Esophagus muscularis mucosa (tissue), 4 donors: ENCODE data around the gene INTS11. TPM values are rescaled to one million over a fixed set of nuclear protein-coding genes. Genes with fewer than 3 reads are reported as not detected.

ENCODE experiments used
- DNase-seq: peaks from one replicate; pipeline ENCODE4 v3.0.0-alpha.2; 2017; ENCODE audit errors: extremely low spot score
- H3K27ac ChIP-seq, 4 donors: fragments of 200-600 bp; sonication (generic); replicated peaks in 1 of 4; 1 replicate in 3 of 4; 2 replicates in 1 of 4; pipeline ENCODE4 v1.5.1; 2016 to 2019; ENCODE audit warnings: mild to moderate bottlenecking in 1 of 4
- H3K27me3 ChIP-seq, 4 donors: fragments of 200-600 bp; sonication (generic); one replicate each; pipeline versions ENCODE4 v1.5.1 to v1.6.0; 2016 to 2019
- H3K36me3 ChIP-seq, 4 donors: fragments of 200-600 bp; sonication (generic); one replicate each; pipeline ENCODE4 v1.5.1; 2016 to 2019
- H3K4me1 ChIP-seq, 4 donors: fragments of 200-600 bp; sonication (generic); one replicate each; pipeline ENCODE4 v1.5.1; 2016 to 2019
- H3K4me3 ChIP-seq, 4 donors: fragments of 200-600 bp; sonication (generic); 1 replicate in 2 of 4; 2 replicates in 2 of 4; pipeline ENCODE4 v1.5.1; 2016 to 2019; ENCODE audit warnings: mild to moderate bottlenecking in 4 of 4, moderate library complexity in 1 of 4
- H3K9me3 ChIP-seq, 4 donors: fragments of 200-600 bp; sonication (generic); 1 replicate in 3 of 4; 2 replicates in 1 of 4; pipeline ENCODE4 v1.5.1; 2016 to 2019
- CTCF ChIP-seq, 3 experiments: fragments of 200-600 bp in 2 of 3; fragments of 450-650 bp in 1 of 3; sonication (generic) in 2 of 3; IDR thresholded peaks; one replicate each; pipeline ENCODE4 v1.5.1; 2017 to 2019; ENCODE audit warnings: antibody characterized with exemption in 3 of 3, mild to moderate bottlenecking in 2 of 3, moderate library complexity in 1 of 3
- EP300 ChIP-seq: sonication (generic); formaldehyde crosslinking; IDR thresholded peaks from one replicate; pipeline ENCODE4 v1.6.1; 2017; ENCODE audit warnings: antibody characterized with exemption
- POLR2A ChIP-seq: fragments of 450-650 bp; IDR thresholded peaks from one replicate; pipeline ENCODE4 v1.6.1; 2017; ENCODE audit warnings: antibody characterized with exemption, moderate library complexity, mild to moderate bottlenecking, low read depth
- POLR2AphosphoS5 ChIP-seq, 2 donors: sonication (generic); formaldehyde crosslinking; IDR thresholded peaks; one replicate each; pipeline ENCODE4 v1.6.1; 2017; ENCODE audit warnings: antibody characterized with exemption in 2 of 2
- WGBS: methylation state at CpG from one replicate; pipeline ENCODE4 v1.1.5; 2018; 5-methylcytosine and 5-hydroxymethylcytosine counted together
- intact Hi-C: fragments of 100-400 bp; cut with DNase I; formaldehyde crosslinking; loops from one replicate; pipeline ENCODE4 v1.15.1; 2023
- total RNA-seq, 4 donors: library from RNA; depleted of rRNA; stranded (reverse); fragments of >200 nt; gene quantifications; one replicate each; pipeline versions ENCODE4 v1.1.0 to v1.2.1, GENCODE V29; 2016

INTS11 gene
- total RNA-seq, 4 donors from 2014 or later = 75.9 to 121 (median 87.8) TPM

- peak overlapping the region; percentile 81 to 88 (median 84) for H3K27ac ChIP-seq
- WGBS = 0% methylated on average over 8 of the region's 52 CpGs
Observed at GRCh38 chr1:1355416-1355815, 31.0 kb upstream of the INTS11 start.

GRCh38 chr1:1354271-1355247, 30.1 kb upstream of the INTS11 start:
- TF ChIP-seq EP300 (no peak), POLR2AphosphoS5 (IDR thresholded peaks at IDR 0.05) (no peak), CTCF (IDR thresholded peaks at IDR 0.05) (no peak), POLR2A (no peak)
- DNase-seq = no peak
- peak overlapping the region; percentile 81 to 88 (median 84) for H3K27ac ChIP-seq
- H3K4me3 ChIP-seq = peak overlapping the region; percentile 35 to 69 (median 44)
- intact Hi-C loops = no loop called here
- peaks cover 0 to 25% (median 7%) of the 10 kb centered on the region in 4 donors for H3K36me3 ChIP-seq
- peaks cover 43 to 84% (median 80%) of the 10 kb centered on the region in 4 donors for H3K4me1 ChIP-seq
- no peaks in the 10 kb centered on the region for H3K9me3 ChIP-seq
- WGBS = 51% methylated on average over 71 of the region's 116 CpGs
- peaks cover 0 to 68% (median 26%) of the 10 kb centered on the region in 4 donors for H3K27me3 ChIP-seq

More at GRCh38 chr1:1355416-1355815, 31.0 kb upstream of the INTS11 start:
- intact Hi-C loops = no loop called here
- Histone ChIP-seq H3K27me3 (peaks cover 0 to 74% (median 26%) of the 10 kb centered on the region in 4 donors), H3K36me3 (peaks cover 0 to 25% (median 7%) of the 10 kb centered on the region in 4 donors), H3K4me3 (peak overlapping the region; percentile 35 to 69 (median 44)), H3K4me1 (peaks cover 43 to 93% (median 88%) of the 10 kb centered on the region in 4 donors), H3K9me3 (no peaks in the 10 kb centered on the region)
- TF ChIP-seq POLR2AphosphoS5 (IDR thresholded peaks at IDR 0.05) = no peak
- TF ChIP-seq POLR2A = no peak
- TF ChIP-seq EP300 = no peak
- no peak for TF ChIP-seq CTCF (IDR thresholded peaks at IDR 0.05)
- DNase-seq = no peak

- DNase-seq = no peak
- Histone ChIP-seq H3K4me3 (no peak overlapping the region), H3K27me3 (peaks cover 0 to 59% (median 26%) of the 10 kb centered on the region in 4 donors), H3K4me1 (peaks cover 43 to 76% (median 70%) of the 10 kb centered on the region in 4 donors), H3K9me3 (no peaks in the 10 kb centered on the region), H3K36me3 (peaks cover 0 to 25% (median 7%) of the 10 kb centered on the region in 4 donors), H3K27ac (peak overlapping the region; percentile 30 to 73 (median 54))
- intact Hi-C loops = no loop called here
- WGBS = 49% methylated on average over 8 of the region's 28 CpGs
- TF ChIP-seq POLR2A (no peak), CTCF (IDR thresholded peaks at IDR 0.05) (no peak), EP300 (no peak), POLR2AphosphoS5 (IDR thresholded peaks at IDR 0.05) (no peak)
Observed at GRCh38 chr1:1353389-1354151, 29.1 kb upstream of the INTS11 start.

- H3K4me1 ChIP-seq = peaks cover 49 to 76% (median 70%) of the 10 kb centered on the region in 4 donors
- no peaks in the 10 kb centered on the region for H3K9me3 ChIP-seq
- peaks cover 0 to 53% (median 26%) of the 10 kb centered on the region in 4 donors for H3K27me3 ChIP-seq
- intact Hi-C loops = no loop called here
- H3K27ac ChIP-seq = peak overlapping the region; percentile 32 to 73 (median 60)
- peaks cover 0 to 25% (median 7%) of the 10 kb centered on the region in 4 donors for H3K36me3 ChIP-seq
- H3K4me3 ChIP-seq = no peak overlapping the region
- 28% methylated on average over 5 of the region's 5 CpGs for WGBS
- TF ChIP-seq POLR2AphosphoS5 (IDR thresholded peaks at IDR 0.05) = no peak
- no peak for TF ChIP-seq POLR2A
- TF ChIP-seq CTCF (IDR thresholded peaks at IDR 0.05) = no peak
- no peak for TF ChIP-seq EP300
- DNase-seq = no peak
Observed at GRCh38 chr1:1352786-1353388, 28.4 kb upstream of the INTS11 start.
